Vagina (tissue), 2 donors: ENCODE measurements around the gene MYLK. TPM values are rescaled to one million over a fixed set of nuclear protein-coding genes. Genes with fewer than 3 reads are reported as not detected.

ENCODE experiments used
- DNase-seq, 2 donors: peaks; one replicate each; pipeline ENCODE4 v3.0.0-alpha.2; 2017; ENCODE audit errors: extremely low spot score in 2 of 2
- H3K27ac ChIP-seq: fragments of 200-600 bp; sonication (generic); one replicate; pipeline ENCODE4 v1.5.1; 2019
- H3K27me3 ChIP-seq: fragments of 200-600 bp; sonication (generic); one replicate; pipeline ENCODE4 v1.5.1; 2019
- H3K36me3 ChIP-seq, 2 donors: fragments of 200-600 bp; sonication (generic); one replicate each; pipeline ENCODE4 v1.5.1; 2017 to 2019
- H3K4me1 ChIP-seq: fragments of 200-600 bp; sonication (generic); one replicate; pipeline ENCODE4 v1.5.1; 2019
- H3K4me3 ChIP-seq, 2 donors: fragments of 200-600 bp; sonication (generic); 1 replicate in 1 of 2; 2 replicates in 1 of 2; pipeline ENCODE4 v1.5.1; 2016 to 2019
- H3K9me3 ChIP-seq: fragments of 200-600 bp; sonication (generic); one replicate; pipeline ENCODE4 v1.5.1; 2019
- CTCF ChIP-seq, 3 experiments: fragments of 450-650 bp in 2 of 3; fragments of 200-600 bp in 1 of 3; sonication (generic) in 1 of 3; IDR thresholded peaks; one replicate each; pipeline ENCODE4 v1.5.1; 2017 to 2019; ENCODE audit warnings: antibody characterized with exemption in 3 of 3, mild to moderate bottlenecking in 2 of 3, moderate library complexity in 2 of 3
- POLR2A ChIP-seq, 2 donors: fragments of 450-650 bp; IDR thresholded peaks; one replicate each; pipeline ENCODE4 v1.6.1; 2017; ENCODE audit warnings: antibody characterized with exemption in 2 of 2, mild to moderate bottlenecking in 2 of 2, moderate library complexity in 2 of 2
- POLR2AphosphoS5 ChIP-seq, 2 donors: sonication (generic); formaldehyde crosslinking; IDR thresholded peaks; one replicate each; pipeline ENCODE4 v1.9.0; 2017; ENCODE audit warnings: antibody characterized with exemption in 2 of 2, mild to moderate bottlenecking in 2 of 2, low read depth in 1 of 2; ENCODE audit not compliant: insufficient read depth in 1 of 2
- intact Hi-C: fragments of 100-400 bp; cut with DNase I; formaldehyde crosslinking; loops from one replicate; pipeline ENCODE4 v1.15.1; 2023
- total RNA-seq: library from RNA; depleted of rRNA; stranded (reverse); fragments of >200 nt; gene quantifications from one replicate; pipeline ENCODE4 v1.2.3, GENCODE V29; 2016

The MYLK gene
- total RNA-seq, 1 donor from 2014 or later = 352 TPM

GRCh38 chr3:123633530-123633929 is 250.6 kb downstream of the MYLK start:
- Histone ChIP-seq H3K27ac (no peak overlapping the region), H3K27me3 (no peaks in the 10 kb centered on the region), H3K36me3 (no peaks in the 10 kb centered on the region), H3K4me3 (no peak overlapping the region), H3K4me1 (peaks cover 46% of the 10 kb centered on the region), H3K9me3 (no peaks in the 10 kb centered on the region)
- intact Hi-C loops = no loop called here
- TF ChIP-seq POLR2A (IDR thresholded peaks at IDR 0.05) (no peak), POLR2AphosphoS5 (IDR thresholded peaks at IDR 0.05; ENCODE audit: insufficient read depth in 1 of 2, low read depth in 1 of 2) (no peak), CTCF (IDR thresholded peaks at IDR 0.05) (no peak)
- no peak for DNase-seq

GRCh38 chr3:123632161-123632655 is 251.9 kb downstream of the MYLK start:
- Histone ChIP-seq H3K4me1 (peaks cover 38% of the 10 kb centered on the region), H3K27me3 (no peaks in the 10 kb centered on the region), H3K4me3 (no peak overlapping the region), H3K27ac (no peak overlapping the region), H3K36me3 (no peaks in the 10 kb centered on the region), H3K9me3 (no peaks in the 10 kb centered on the region)
- intact Hi-C loops = no loop called here
- no peak for TF ChIP-seq CTCF (IDR thresholded peaks at IDR 0.05)
- TF ChIP-seq POLR2AphosphoS5 (IDR thresholded peaks at IDR 0.05; ENCODE audit: insufficient read depth in 1 of 2, low read depth in 1 of 2) = no peak
- TF ChIP-seq POLR2A (IDR thresholded peaks at IDR 0.05) = no peak
- DNase-seq = peak in 1 of 2 donors; percentile 67

GRCh38 chr3:123629747-123630047 is 254.4 kb downstream of the MYLK start:
- H3K27ac ChIP-seq = no peak overlapping the region
- H3K27me3 ChIP-seq = no peaks in the 10 kb centered on the region

GRCh38 chr3:123628996-123629746 is 255.0 kb downstream of the MYLK start:
- H3K27me3 ChIP-seq = no peaks in the 10 kb centered on the region
- H3K9me3 ChIP-seq = no peaks in the 10 kb centered on the region
- no peak for TF ChIP-seq POLR2AphosphoS5 (IDR thresholded peaks at IDR 0.05; ENCODE audit: insufficient read depth in 1 of 2, low read depth in 1 of 2)
- TF ChIP-seq CTCF (IDR thresholded peaks at IDR 0.05) = no peak
- no peak for TF ChIP-seq POLR2A (IDR thresholded peaks at IDR 0.05)
- intact Hi-C loops = no loop called here
- no peak overlapping the region for H3K27ac ChIP-seq
- DNase-seq = peak in 1 of 2 donors; percentile 54
- H3K4me1 ChIP-seq = peaks cover 27% of the 10 kb centered on the region
- no peak overlapping the region for H3K4me3 ChIP-seq
- no peaks in the 10 kb centered on the region for H3K36me3 ChIP-seq

More at GRCh38 chr3:123629747-123630047, 254.4 kb downstream of the MYLK start:
- Histone ChIP-seq H3K4me3 (no peak overlapping the region), H3K4me1 (peaks cover 21% of the 10 kb centered on the region), H3K36me3 (no peaks in the 10 kb centered on the region), H3K9me3 (no peaks in the 10 kb centered on the region)
- intact Hi-C loops = no loop called here
- no peak for TF ChIP-seq CTCF (IDR thresholded peaks at IDR 0.05)
- no peak for TF ChIP-seq POLR2AphosphoS5 (IDR thresholded peaks at IDR 0.05; ENCODE audit: insufficient read depth in 1 of 2, low read depth in 1 of 2)
- TF ChIP-seq POLR2A (IDR thresholded peaks at IDR 0.05) = no peak
- DNase-seq = peak in 1 of 2 donors; percentile 70
